ENCODE measurements around the gene TSG101.

TSG101 gene

DNA sequence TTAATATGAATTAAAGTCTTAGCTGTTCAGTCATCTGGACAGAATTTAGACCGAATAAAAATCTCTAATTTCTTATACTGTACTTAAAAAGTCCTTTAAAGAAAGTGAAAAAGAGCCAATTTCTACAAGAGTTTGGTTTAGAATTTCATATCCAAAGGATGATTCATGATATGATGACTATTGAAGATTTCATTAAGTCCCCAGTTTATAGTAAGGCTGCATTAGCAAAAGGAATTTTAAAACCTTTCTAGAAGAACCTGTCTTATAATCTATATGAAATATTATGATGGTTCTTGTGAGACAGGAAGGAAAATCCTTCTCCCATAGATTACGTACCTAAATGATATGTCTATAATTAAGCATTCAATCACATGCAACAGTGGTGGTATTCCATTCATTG is 34.8 kb downstream of the TSG101 start:
- TF ChIP-seq, protein P1, sequence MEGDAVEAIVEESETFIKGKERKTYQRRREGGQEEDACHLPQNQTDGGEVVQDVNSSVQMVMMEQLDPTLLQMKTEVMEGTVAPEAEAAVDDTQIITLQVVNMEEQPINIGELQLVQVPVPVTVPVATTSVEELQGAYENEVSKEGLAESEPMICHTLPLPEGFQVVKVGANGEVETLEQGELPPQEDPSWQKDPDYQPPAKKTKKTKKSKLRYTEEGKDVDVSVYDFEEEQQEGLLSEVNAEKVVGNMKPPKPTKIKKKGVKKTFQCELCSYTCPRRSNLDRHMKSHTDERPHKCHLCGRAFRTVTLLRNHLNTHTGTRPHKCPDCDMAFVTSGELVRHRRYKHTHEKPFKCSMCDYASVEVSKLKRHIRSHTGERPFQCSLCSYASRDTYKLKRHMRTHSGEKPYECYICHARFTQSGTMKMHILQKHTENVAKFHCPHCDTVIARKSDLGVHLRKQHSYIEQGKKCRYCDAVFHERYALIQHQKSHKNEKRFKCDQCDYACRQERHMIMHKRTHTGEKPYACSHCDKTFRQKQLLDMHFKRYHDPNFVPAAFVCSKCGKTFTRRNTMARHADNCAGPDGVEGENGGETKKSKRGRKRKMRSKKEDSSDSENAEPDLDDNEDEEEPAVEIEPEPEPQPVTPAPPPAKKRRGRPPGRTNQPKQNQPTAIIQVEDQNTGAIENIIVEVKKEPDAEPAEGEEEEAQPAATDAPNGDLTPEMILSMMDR (IDR thresholded peaks at IDR 0.05; ENCODE audit: poor library complexity, severe bottlenecking), result no peak
- Histone ChIP-seq H3K4me3 (ENCODE audit: severe bottlenecking) (no peak overlapping the region), H3K9me3 (ENCODE audit: severe bottlenecking) (no peaks in the 10 kb centered on the region), H3K36me3 (ENCODE audit: low read depth) (peaks cover 58% of the 10 kb centered on the region), H3K4me1 (ENCODE audit: insufficient read depth, poor library complexity, severe bottlenecking) (peaks cover 26% of the 10 kb centered on the region), H3K27me3 (ENCODE audit: insufficient read depth, poor library complexity, severe bottlenecking) (no peaks in the 10 kb centered on the region), H3K27ac (ENCODE audit: poor library complexity, severe bottlenecking) (no peak overlapping the region)
- no peak for ATAC-seq (ENCODE audit: low read depth)
- DNase-seq (ENCODE audit: low spot score), result no peak

DNA sequence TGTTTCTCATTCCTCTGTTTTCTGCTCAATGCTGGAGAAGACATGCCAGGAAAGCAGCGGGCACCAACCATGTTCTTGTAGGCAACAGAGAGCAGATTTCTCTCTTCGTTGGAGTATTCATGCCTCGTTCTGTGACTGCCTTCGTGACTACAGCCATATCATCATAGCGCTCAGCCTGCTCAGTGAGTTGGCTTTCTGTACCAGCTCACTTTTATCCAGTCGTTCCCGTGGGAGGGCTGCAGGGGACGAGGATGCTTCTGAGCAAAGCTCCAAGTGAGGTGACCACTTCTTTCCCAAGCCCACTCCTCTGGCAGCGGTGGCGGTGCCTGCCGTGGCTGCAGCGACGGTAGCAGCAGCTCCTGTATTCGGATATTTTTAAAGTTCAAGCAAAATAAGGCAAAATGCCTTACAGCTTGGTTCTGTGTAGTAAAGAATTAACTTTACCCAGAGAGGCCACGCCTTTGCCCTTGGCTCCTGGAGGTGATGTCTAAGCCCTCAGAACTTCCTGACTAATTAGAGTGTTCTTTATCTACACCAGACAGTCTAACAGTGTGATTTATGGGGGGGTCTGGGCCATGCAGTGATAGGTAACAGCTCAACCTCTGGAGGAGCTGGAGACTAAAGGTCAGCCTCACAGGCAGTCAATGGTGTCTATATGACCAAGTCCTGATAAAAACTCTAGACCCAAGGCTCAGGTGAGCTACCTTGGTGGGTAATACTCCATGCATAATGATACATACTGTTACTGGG is 35.8 kb downstream of the TSG101 start:
- Histone ChIP-seq H3K27ac (ENCODE audit: poor library complexity, severe bottlenecking) (no peak overlapping the region), H3K27me3 (ENCODE audit: insufficient read depth, poor library complexity, severe bottlenecking) (no peaks in the 10 kb centered on the region), H3K4me1 (ENCODE audit: insufficient read depth, poor library complexity, severe bottlenecking) (peaks cover 26% of the 10 kb centered on the region), H3K4me3 (ENCODE audit: severe bottlenecking) (no peak overlapping the region), H3K9me3 (ENCODE audit: severe bottlenecking) (no peaks in the 10 kb centered on the region), H3K36me3 (ENCODE audit: low read depth) (peaks cover 58% of the 10 kb centered on the region)
- TF ChIP-seq, protein P1 (IDR thresholded peaks at IDR 0.05; ENCODE audit: poor library complexity, severe bottlenecking), result no peak
- no peak for DNase-seq (ENCODE audit: low spot score)
- ATAC-seq (ENCODE audit: low read depth), result no peak

DNA sequence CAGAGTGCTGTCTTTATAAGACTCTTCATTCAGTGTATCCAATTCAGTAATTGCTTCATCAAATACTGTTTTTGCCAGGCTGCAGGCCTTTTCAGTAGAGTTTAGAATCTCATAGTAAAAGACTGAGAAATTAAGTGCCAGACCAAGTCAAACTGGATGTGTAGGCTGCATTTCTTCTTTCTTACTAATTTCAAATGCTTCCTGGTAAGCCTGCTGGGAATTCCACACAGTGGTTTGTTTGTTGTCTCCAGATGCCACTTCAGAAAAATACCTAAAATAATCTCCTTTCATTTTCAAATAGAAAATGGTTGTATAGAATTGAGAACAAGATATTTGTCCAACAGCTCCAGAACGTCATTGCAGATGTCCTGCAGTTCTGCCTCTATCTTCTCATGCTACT is 36.4 kb downstream of the TSG101 start:
- DNase-seq (ENCODE audit: low spot score) (no peak), ATAC-seq (ENCODE audit: low read depth) (no peak)
- Histone ChIP-seq H3K9me3 (ENCODE audit: severe bottlenecking) (no peaks in the 10 kb centered on the region), H3K27me3 (ENCODE audit: insufficient read depth, poor library complexity, severe bottlenecking) (no peaks in the 10 kb centered on the region), H3K4me1 (ENCODE audit: insufficient read depth, poor library complexity, severe bottlenecking) (peaks cover 26% of the 10 kb centered on the region), H3K27ac (ENCODE audit: poor library complexity, severe bottlenecking) (no peak overlapping the region), H3K4me3 (ENCODE audit: severe bottlenecking) (no peak overlapping the region), H3K36me3 (ENCODE audit: low read depth) (peaks cover 60% of the 10 kb centered on the region)
- TF ChIP-seq, protein P1 (IDR thresholded peaks at IDR 0.05; ENCODE audit: poor library complexity, severe bottlenecking), result no peak

DNA sequence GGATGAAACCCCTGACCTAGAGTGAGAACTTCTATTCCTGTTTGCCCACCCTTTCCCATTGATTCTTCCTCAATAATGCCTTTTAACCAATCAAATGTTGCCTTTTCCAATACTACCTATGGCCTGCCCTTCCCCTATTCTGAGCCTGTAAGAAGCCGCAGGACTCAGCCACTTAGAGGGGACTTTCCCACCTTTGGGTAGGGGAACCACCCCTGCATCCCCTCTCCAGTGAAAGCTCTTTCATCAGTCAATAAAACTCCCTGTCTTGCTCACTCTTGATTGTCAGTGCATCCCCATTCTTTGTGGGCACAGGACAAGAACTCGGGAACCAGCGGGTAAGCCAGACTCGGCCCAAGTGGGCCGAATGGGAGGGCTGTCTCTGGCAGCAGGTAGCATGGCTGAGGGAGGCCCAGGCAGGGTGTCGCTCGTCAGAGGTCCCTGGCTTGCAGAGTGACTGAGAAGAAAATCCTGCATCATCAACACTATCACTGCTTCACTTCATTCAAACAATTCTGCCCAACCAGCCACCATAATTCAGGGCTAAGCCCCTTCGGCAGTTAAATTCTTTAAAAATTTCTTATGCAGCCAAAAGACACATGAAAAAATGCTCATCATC is 40.7 kb downstream of the TSG101 start:
- Histone ChIP-seq H3K9me3 (ENCODE audit: severe bottlenecking) (no peaks in the 10 kb centered on the region), H3K36me3 (ENCODE audit: low read depth) (peaks cover 61% of the 10 kb centered on the region), H3K4me3 (ENCODE audit: severe bottlenecking) (no peak overlapping the region), H3K27ac (ENCODE audit: poor library complexity, severe bottlenecking) (no peak overlapping the region), H3K27me3 (ENCODE audit: insufficient read depth, poor library complexity, severe bottlenecking) (no peaks in the 10 kb centered on the region), H3K4me1 (ENCODE audit: insufficient read depth, poor library complexity, severe bottlenecking) (no peaks in the 10 kb centered on the region)
- ATAC-seq (ENCODE audit: low read depth), result no peak
- TF ChIP-seq, protein P1 (IDR thresholded peaks at IDR 0.05; ENCODE audit: poor library complexity, severe bottlenecking), result no peak
- DNase-seq (ENCODE audit: low spot score), result no peak

DNA sequence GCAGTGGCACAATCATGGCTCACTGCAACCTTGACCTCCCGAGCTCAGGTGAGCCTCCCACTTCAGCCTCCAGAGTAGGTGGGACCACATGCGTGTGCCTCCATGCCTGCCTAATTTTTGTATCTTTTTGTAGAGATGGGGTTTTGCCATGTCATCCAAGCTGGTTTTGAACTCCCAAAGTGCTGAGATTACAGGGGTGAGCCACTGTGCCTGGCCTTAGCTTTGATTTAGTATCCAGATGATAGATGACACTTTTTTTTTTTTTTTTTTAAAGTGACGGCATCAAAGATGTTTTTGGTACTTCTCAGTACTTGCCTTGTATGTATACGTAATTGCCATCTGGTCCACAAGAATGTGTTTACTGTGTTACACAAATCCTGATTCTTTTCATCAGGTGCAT is 47.7 kb downstream of the TSG101 start:
- no peak overlapping the region for H3K27ac ChIP-seq (ENCODE audit: poor library complexity, severe bottlenecking)
- ATAC-seq (ENCODE audit: low read depth) (no peak), DNase-seq (ENCODE audit: low spot score) (no peak)
- no peaks in the 10 kb centered on the region for H3K27me3 ChIP-seq (ENCODE audit: insufficient read depth, poor library complexity, severe bottlenecking)
- no peak overlapping the region for H3K4me3 ChIP-seq (ENCODE audit: severe bottlenecking)
- H3K36me3 ChIP-seq (ENCODE audit: low read depth), result peaks cover 51% of the 10 kb centered on the region
- H3K9me3 ChIP-seq (ENCODE audit: severe bottlenecking), result no peaks in the 10 kb centered on the region
- TF ChIP-seq, protein P1 (IDR thresholded peaks at IDR 0.05; ENCODE audit: poor library complexity, severe bottlenecking), result no peak
- no peaks in the 10 kb centered on the region for H3K4me1 ChIP-seq (ENCODE audit: insufficient read depth, poor library complexity, severe bottlenecking)
